ENCODE results near the gene RAB3GAP2.
"Not testable (repeated sequence)": the region's sequence is repeated elsewhere in the genome, so short reads cannot be mapped to it uniquely, and the experiment has no call there.

RAB3GAP2 gene

DNA sequence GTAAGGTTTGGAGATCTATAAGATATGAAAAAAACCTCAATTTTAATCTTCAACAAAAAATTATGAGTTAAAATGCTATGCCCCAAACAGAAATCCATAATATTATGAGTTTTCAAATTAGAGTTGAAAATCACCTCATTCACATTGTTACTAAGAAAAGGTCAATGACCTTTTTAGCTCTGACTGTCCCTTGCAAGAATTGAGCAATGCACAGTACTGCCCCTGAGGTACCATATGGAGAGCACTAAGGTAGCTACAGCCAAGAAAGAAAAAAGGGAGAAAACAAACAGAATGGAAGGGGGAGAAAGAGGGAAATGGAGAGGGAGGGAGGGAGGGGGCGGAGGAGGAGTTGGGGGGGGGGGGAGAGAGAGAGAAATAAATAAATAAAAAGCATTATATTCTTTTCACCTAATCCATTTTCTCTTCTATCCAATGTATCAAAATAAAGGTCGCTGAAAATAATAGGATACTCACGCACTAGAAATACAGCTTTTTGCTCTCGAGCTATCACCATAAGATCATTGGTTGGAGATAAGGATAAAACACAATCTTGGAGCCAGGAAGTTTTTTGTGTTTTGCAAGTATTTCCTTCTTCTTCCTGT lies 58.8 kb downstream of the RAB3GAP2 start:
- Histone ChIP-seq H3K27ac (ENCODE audit: low read depth, low read length) (no peak overlapping the region), H3K4me3 (ENCODE audit: low read length) (no peak overlapping the region), H3K4me1 (ENCODE audit: control insufficient read depth, low read length) (no peaks in the 10 kb centered on the region), H3K36me3 (ENCODE audit: control insufficient read depth, low read length) (peaks cover 24% of the 10 kb centered on the region), H3K79me2 (ENCODE audit: control insufficient read depth, low read length) (peaks cover 37% of the 10 kb centered on the region), H3K4me2 (ENCODE audit: low read length) (no peak overlapping the region), H3F3A (ENCODE audit: control insufficient read depth, insufficient read depth) (no peaks in the 10 kb centered on the region), H3K9me2 (replicated peaks; ENCODE audit: control insufficient read depth, low read length) (no peaks in the 10 kb centered on the region), H4K20me1 (ENCODE audit: control insufficient read depth, insufficient read depth, low read depth, low read length) (0 out of 2 replicates have a peak, but pooled peaks cover 3% of the 10 kb centered on the region), H3K9me3 (ENCODE audit: control insufficient read depth, insufficient read depth, low read length) (no peaks in the 10 kb centered on the region), H3K27me3 (ENCODE audit: control insufficient read depth, low read length) (no peaks in the 10 kb centered on the region)
- TF ChIP-seq, protein P1, sequence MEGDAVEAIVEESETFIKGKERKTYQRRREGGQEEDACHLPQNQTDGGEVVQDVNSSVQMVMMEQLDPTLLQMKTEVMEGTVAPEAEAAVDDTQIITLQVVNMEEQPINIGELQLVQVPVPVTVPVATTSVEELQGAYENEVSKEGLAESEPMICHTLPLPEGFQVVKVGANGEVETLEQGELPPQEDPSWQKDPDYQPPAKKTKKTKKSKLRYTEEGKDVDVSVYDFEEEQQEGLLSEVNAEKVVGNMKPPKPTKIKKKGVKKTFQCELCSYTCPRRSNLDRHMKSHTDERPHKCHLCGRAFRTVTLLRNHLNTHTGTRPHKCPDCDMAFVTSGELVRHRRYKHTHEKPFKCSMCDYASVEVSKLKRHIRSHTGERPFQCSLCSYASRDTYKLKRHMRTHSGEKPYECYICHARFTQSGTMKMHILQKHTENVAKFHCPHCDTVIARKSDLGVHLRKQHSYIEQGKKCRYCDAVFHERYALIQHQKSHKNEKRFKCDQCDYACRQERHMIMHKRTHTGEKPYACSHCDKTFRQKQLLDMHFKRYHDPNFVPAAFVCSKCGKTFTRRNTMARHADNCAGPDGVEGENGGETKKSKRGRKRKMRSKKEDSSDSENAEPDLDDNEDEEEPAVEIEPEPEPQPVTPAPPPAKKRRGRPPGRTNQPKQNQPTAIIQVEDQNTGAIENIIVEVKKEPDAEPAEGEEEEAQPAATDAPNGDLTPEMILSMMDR (IDR thresholded peaks at IDR 0.05; ENCODE audit: low read depth, low read length, poor library complexity, severe bottlenecking) = no peak
- no peak for TF ChIP-seq EZH2phosphoT487 (IDR thresholded peaks at IDR 0.05; ENCODE audit: borderline replicate concordance, low read length)

DNA sequence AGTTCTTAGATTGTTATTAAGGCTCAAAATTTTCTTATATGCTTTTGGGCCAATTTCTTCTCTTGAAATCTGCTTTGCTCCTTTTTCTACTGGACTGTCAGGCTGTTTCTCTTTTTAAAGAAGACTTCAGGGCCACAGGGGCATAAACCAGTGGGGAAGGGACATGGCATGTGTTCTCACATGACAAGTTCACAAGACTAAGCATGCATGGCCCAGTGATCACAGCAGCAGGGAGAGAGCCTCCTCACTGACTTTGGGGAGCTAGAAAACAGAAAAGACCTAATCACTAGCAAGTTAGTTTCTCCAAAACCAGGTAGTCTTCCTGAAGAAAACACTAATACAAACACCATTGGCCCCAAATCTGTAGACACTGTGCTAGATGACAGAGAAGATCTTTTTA lies 64.8 kb downstream of the RAB3GAP2 start:
- TF ChIP-seq, protein P1 (IDR thresholded peaks at IDR 0.05; ENCODE audit: low read depth, low read length, poor library complexity, severe bottlenecking) = no peak
- TF ChIP-seq EZH2phosphoT487 (IDR thresholded peaks at IDR 0.05; ENCODE audit: borderline replicate concordance, low read length) = no peak
- Histone ChIP-seq H3K27me3 (ENCODE audit: control insufficient read depth, low read length) (no peaks in the 10 kb centered on the region), H3K9me2 (replicated peaks; ENCODE audit: control insufficient read depth, low read length) (no peaks in the 10 kb centered on the region), H3K9me3 (ENCODE audit: control insufficient read depth, insufficient read depth, low read length) (no peaks in the 10 kb centered on the region), H3K4me2 (ENCODE audit: low read length) (no peak overlapping the region), H3K4me1 (ENCODE audit: control insufficient read depth, low read length) (no peaks in the 10 kb centered on the region), H3K4me3 (ENCODE audit: low read length) (no peak overlapping the region), H3K27ac (ENCODE audit: low read depth, low read length) (no peak overlapping the region), H3K79me2 (ENCODE audit: control insufficient read depth, low read length) (no peaks in the 10 kb centered on the region), H3F3A (ENCODE audit: control insufficient read depth, insufficient read depth) (peaks cover 3% of the 10 kb centered on the region), H3K36me3 (ENCODE audit: control insufficient read depth, low read length) (peaks cover 65% of the 10 kb centered on the region), H4K20me1 (ENCODE audit: control insufficient read depth, insufficient read depth, low read depth, low read length) (no peaks in the 10 kb centered on the region)

DNA sequence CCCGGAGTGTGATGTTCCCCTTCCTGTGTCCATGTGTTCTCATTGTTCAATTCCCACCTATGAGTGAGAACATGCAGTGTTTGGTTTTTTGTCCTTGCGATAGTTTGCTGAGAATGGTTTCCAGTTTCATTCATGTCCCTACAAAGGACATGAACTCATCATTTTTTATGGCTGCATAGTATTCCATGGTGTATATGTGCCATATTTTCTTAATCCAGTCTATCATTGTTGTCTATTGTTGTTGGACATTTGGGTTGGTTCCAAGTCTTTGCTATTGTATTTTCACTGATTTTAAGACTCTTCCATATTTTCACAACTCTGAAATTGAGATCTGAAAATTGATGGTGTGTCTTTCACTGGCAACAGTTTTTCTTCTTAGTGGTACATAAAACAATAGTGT lies 67.5 kb downstream of the RAB3GAP2 start:
- not testable (repeated sequence) for H3F3A ChIP-seq (ENCODE audit: control insufficient read depth, insufficient read depth); H3K27ac ChIP-seq (ENCODE audit: low read depth, low read length)
- H3K36me3 ChIP-seq (ENCODE audit: control insufficient read depth, low read length) = peaks cover 67% of the 10 kb centered on the region

DNA sequence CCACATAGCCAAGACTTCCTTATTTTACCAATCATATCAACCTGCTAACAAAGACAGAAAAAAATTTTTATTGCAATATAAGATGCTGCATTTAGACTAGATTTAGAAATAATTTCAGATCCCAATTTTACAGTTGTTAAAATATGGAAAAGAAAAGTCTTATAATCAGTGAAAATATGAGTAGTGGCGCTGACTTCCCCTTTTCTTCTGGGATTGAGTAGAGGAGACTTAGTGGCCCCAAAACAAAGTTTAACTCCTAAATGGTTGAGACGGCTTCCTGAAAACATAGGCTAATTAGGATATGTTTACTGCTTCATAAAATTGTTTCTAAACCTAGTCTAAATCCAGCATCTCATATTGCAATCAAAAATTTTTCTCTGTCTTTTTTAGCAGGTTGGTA lies 68.4 kb downstream of the RAB3GAP2 start:
- no peaks in the 10 kb centered on the region for H3K79me2 ChIP-seq (ENCODE audit: control insufficient read depth, low read length)
- no peak overlapping the region for H3K27ac ChIP-seq (ENCODE audit: low read depth, low read length)
- H3K4me3 ChIP-seq (ENCODE audit: low read length) = no peak overlapping the region
- no peaks in the 10 kb centered on the region for H3K9me2 ChIP-seq (replicated peaks; ENCODE audit: control insufficient read depth, low read length)
- H3K27me3 ChIP-seq (ENCODE audit: control insufficient read depth, low read length) = no peaks in the 10 kb centered on the region
- H3K4me2 ChIP-seq (ENCODE audit: low read length) = no peak overlapping the region
- no peaks in the 10 kb centered on the region for H3K9me3 ChIP-seq (ENCODE audit: control insufficient read depth, insufficient read depth, low read length)
- no peaks in the 10 kb centered on the region for H3K4me1 ChIP-seq (ENCODE audit: control insufficient read depth, low read length)
- no peaks in the 10 kb centered on the region for H4K20me1 ChIP-seq (ENCODE audit: control insufficient read depth, insufficient read depth, low read depth, low read length)
- TF ChIP-seq EZH2phosphoT487 (IDR thresholded peaks at IDR 0.05; ENCODE audit: borderline replicate concordance, low read length) = no peak
- TF ChIP-seq, protein P1 (IDR thresholded peaks at IDR 0.05; ENCODE audit: low read depth, low read length, poor library complexity, severe bottlenecking) = no peak
- peaks cover 72% of the 10 kb centered on the region for H3K36me3 ChIP-seq (ENCODE audit: control insufficient read depth, low read length)
- H3F3A ChIP-seq (ENCODE audit: control insufficient read depth, insufficient read depth) = peaks cover 3% of the 10 kb centered on the region

More for the DNA sequence above, 67.5 kb downstream of the RAB3GAP2 start:
- H4K20me1 ChIP-seq (ENCODE audit: control insufficient read depth, insufficient read depth, low read depth, low read length); H3K4me1 ChIP-seq (ENCODE audit: control insufficient read depth, low read length); H3K9me2 ChIP-seq (replicated peaks; ENCODE audit: control insufficient read depth, low read length); H3K27me3 ChIP-seq (ENCODE audit: control insufficient read depth, low read length); H3K4me3 ChIP-seq (ENCODE audit: low read length); H3K79me2 ChIP-seq (ENCODE audit: control insufficient read depth, low read length); H3K9me3 ChIP-seq (ENCODE audit: control insufficient read depth, insufficient read depth, low read length); H3K4me2 ChIP-seq (ENCODE audit: low read length): not testable (repeated sequence)
